IMR-90 (cell line): Measurements from ENCODE around the gene ERV3-1. TPM values are rescaled to one million over a fixed set of nuclear protein-coding genes. Genes with fewer than 3 reads are reported as not detected.

Source experiments
- ATAC-seq: fragments of 200-7000 bp; cut with Tn5 transposase; 2 replicates; pipeline ENCODE4 v1.9.1; 2020; ENCODE audit warnings: low read depth, mild to moderate bottlenecking, moderate library complexity
- BruUV-seq: library from RNA; stranded (reverse); fragments of 400-500 nt; replicated peaks from 2 replicates; lab custom pipeline; 2021; lab: Mats Ljungman, UMichigan
- CTCF ChIA-PET: fragments of 300-600 bp; formaldehyde crosslinking; extraction: SDS; loops from one replicate; lab custom pipeline; 2021; ENCODE audit warnings: antibody characterized with exemption; lab: Yijun Ruan, JAX
- POLR2A ChIA-PET: fragments of 300-600 bp; sonication (Branson Sonifier 250); formaldehyde crosslinking; loops from one replicate; lab custom pipeline; 2022; ENCODE audit warnings: antibody characterized with exemption; ENCODE audit not compliant: unreplicated experiment; lab: Charles Lee
- DNase-seq: peaks from one replicate; pipeline ENCODE4 v3.0.0; 2013
- H2AFZ ChIP-seq: replicated peaks from 2 replicates; pipeline ENCODE3; 2013; ENCODE audit warnings: low read length, mild to moderate bottlenecking; ENCODE audit not compliant: poor library complexity
- H2AK5ac ChIP-seq: 2 replicates; pipeline ENCODE4 v1.6.1; 2013; ENCODE audit warnings: low read depth, low read length, inconsistent platforms
- H2AK9ac ChIP-seq: replicated peaks from 2 replicates; pipeline ENCODE3; 2013; ENCODE audit warnings: mild to moderate bottlenecking, low read depth, low read length, moderate library complexity; ENCODE audit not compliant: poor library complexity
- H2BK120ac ChIP-seq: 2 replicates; pipeline ENCODE4 v1.6.1; 2013; ENCODE audit warnings: low read depth, low read length, inconsistent platforms
- H2BK15ac ChIP-seq: 3 replicates; pipeline ENCODE4 v1.6.1; 2013; ENCODE audit warnings: low read depth, low read length, inconsistent platforms
- H2BK20ac ChIP-seq: 2 replicates; pipeline ENCODE4 v1.6.1; 2013; ENCODE audit warnings: low read depth, mild to moderate bottlenecking, inconsistent platforms, low read length, moderate library complexity
- H2BK5ac ChIP-seq: 2 replicates; pipeline ENCODE4 v1.6.1; 2013; ENCODE audit warnings: mild to moderate bottlenecking, low read depth, low read length, inconsistent platforms; ENCODE audit not compliant: poor library complexity, severe bottlenecking
- H3K14ac ChIP-seq: replicated peaks from 2 replicates; pipeline ENCODE4 v1.6.1; 2013; ENCODE audit warnings: low read depth, low read length, inconsistent platforms
- H3K18ac ChIP-seq: 2 replicates; pipeline ENCODE4 v1.6.1; 2013; ENCODE audit warnings: low read depth, low read length, control low read depth
- H3K23ac ChIP-seq: 2 replicates; pipeline ENCODE4 v1.6.1; 2013; ENCODE audit warnings: low read depth, low read length, inconsistent platforms
- H3K27ac ChIP-seq: 2 replicates; pipeline ENCODE4 v1.5.1; 2013; ENCODE audit warnings: mild to moderate bottlenecking, control low read depth, low read length; ENCODE audit not compliant: insufficient read depth
- H3K27me3 ChIP-seq: 2 replicates; pipeline ENCODE4 v1.6.1; 2013; ENCODE audit warnings: low read length; ENCODE audit not compliant: control insufficient read depth, insufficient read depth
- H3K36me3 ChIP-seq: 2 replicates; pipeline ENCODE4 v1.6.1; 2013; ENCODE audit warnings: low read length, mixed read lengths; ENCODE audit not compliant: control insufficient read depth, insufficient read depth
- H3K4ac ChIP-seq: 2 replicates; pipeline ENCODE4 v1.6.1; 2013; ENCODE audit warnings: low read depth, low read length, inconsistent platforms
- H3K4me1 ChIP-seq: 2 replicates; pipeline ENCODE4 v1.6.1; 2013; ENCODE audit warnings: low read length, mixed read lengths; ENCODE audit not compliant: control insufficient read depth, insufficient read depth
- H3K4me2 ChIP-seq: 2 replicates; pipeline ENCODE4 v1.6.1; 2013; ENCODE audit warnings: low read depth, mild to moderate bottlenecking, control low read depth, low read length, moderate library complexity
- H3K4me3 ChIP-seq: 2 replicates; pipeline ENCODE4 v1.5.1; 2013; ENCODE audit warnings: low read depth, mild to moderate bottlenecking, control low read depth, low read length, moderate library complexity; ENCODE audit not compliant: insufficient read depth
- H3K56ac ChIP-seq: 2 replicates; pipeline ENCODE4 v1.6.1; 2013; ENCODE audit warnings: low read length, inconsistent platforms; ENCODE audit not compliant: insufficient read depth; ENCODE audit errors: extremely low read depth
- H3K79me1 ChIP-seq, 2 experiments: 2 replicates each; pipeline ENCODE4 v1.6.1; 2013; ENCODE audit warnings: low read length in 2 of 2, inconsistent platforms in 1 of 2, low read depth in 1 of 2
- H3K9ac ChIP-seq: 2 replicates; pipeline ENCODE4 v1.6.1; 2013; ENCODE audit warnings: low read depth, low read length, control low read depth
- H3K9me1 ChIP-seq: 2 replicates; pipeline ENCODE4 v1.6.1; 2013; ENCODE audit warnings: low read length, inconsistent platforms; ENCODE audit not compliant: insufficient read depth
- H3K9me3 ChIP-seq: 2 replicates; pipeline ENCODE4 v1.6.1; 2013; ENCODE audit warnings: low read length; ENCODE audit not compliant: control insufficient read depth, insufficient read depth
- H4K20me1 ChIP-seq: 2 replicates; pipeline ENCODE4 v1.6.1; 2013; ENCODE audit warnings: low read length, inconsistent platforms; ENCODE audit not compliant: insufficient read depth
- H4K5ac ChIP-seq: 2 replicates; pipeline ENCODE4 v1.6.1; 2013; ENCODE audit warnings: mild to moderate bottlenecking, low read depth, low read length, control low read depth
- H4K8ac ChIP-seq, 2 experiments: 2 replicates each; pipeline ENCODE4 v1.6.1; 2013; ENCODE audit warnings: low read depth in 2 of 2, low read length in 2 of 2, control low read depth in 1 of 2, inconsistent platforms in 1 of 2
- H4K91ac ChIP-seq: 2 replicates; pipeline ENCODE4 v1.6.1; 2013; ENCODE audit warnings: low read depth, low read length, inconsistent platforms; ENCODE audit not compliant: insufficient read depth
- RCOR1 ChIP-seq: IDR thresholded peaks from 2 replicates; pipeline ENCODE4 v1.6.1; 2012; ENCODE audit warnings: mild to moderate bottlenecking, low read length, improper control_type of control experiment; ENCODE audit not compliant: insufficient replicate concordance
- WGBS, 2 experiments: methylation state at CpG; one replicate each; pipeline versions ENCODE4 v1.1.5 to v1.1.7; 2013; ENCODE audit warnings: missing lambda C conversion rate in 2 of 2; ENCODE audit not compliant: insufficient read length in 1 of 2; ENCODE audit errors: extremely low coverage in 2 of 2; 5-methylcytosine and 5-hydroxymethylcytosine counted together
- dilution Hi-C: fragments of 300-500 bp; cut with HindIII; formaldehyde crosslinking; loops from one replicate; pipeline ENCODE4 v1.14.3; 2018; ENCODE audit warnings: low sequenced_read_pairs; ENCODE audit not compliant: unreplicated experiment
- in situ Hi-C: fragments of 300-500 bp; cut with MboI; formaldehyde crosslinking; loops from 3 replicates; pipeline ENCODE4 v1.14.3; 2019; ENCODE audit warnings: low sequenced_read_pairs, inconsistent platforms, mixed read lengths
- intact Hi-C: fragments of 100-400 bp; cut with micrococcal nuclease; formaldehyde crosslinking; loops from 2 replicates; pipeline ENCODE4 v1.10.0; 2022
- polyA plus RNA-seq, 3 experiments: library from polyadenylated mRNA; depleted of rRNA; stranded (reverse); fragments of >200 nt; gene quantifications; 2 replicates each; pipeline ENCODE4 v1.2.3, GENCODE V29; 2012; ENCODE audit warnings: low replicate concordance in 1 of 3
- total RNA-seq: library from RNA; depleted of rRNA; stranded (reverse); fragments of >200 nt; gene quantifications from 2 replicates; pipeline ENCODE4 v1.2.3, GENCODE V29; 2012
- TF ChIP-seq, protein P1 (sequence below): fragments of 150-350 bp; IDR thresholded peaks from 2 replicates; pipeline ENCODE4 v1.6.1; 2016; ENCODE audit warnings: low read depth, mild to moderate bottlenecking, low read length, moderate library complexity, borderline replicate concordance

ERV3-1 gene
- total and polyA plus RNA-seq, 2 of the 4 experiments (the other 2 are of a cell fraction), result 7.0 to 11.8 TPM

DNA sequence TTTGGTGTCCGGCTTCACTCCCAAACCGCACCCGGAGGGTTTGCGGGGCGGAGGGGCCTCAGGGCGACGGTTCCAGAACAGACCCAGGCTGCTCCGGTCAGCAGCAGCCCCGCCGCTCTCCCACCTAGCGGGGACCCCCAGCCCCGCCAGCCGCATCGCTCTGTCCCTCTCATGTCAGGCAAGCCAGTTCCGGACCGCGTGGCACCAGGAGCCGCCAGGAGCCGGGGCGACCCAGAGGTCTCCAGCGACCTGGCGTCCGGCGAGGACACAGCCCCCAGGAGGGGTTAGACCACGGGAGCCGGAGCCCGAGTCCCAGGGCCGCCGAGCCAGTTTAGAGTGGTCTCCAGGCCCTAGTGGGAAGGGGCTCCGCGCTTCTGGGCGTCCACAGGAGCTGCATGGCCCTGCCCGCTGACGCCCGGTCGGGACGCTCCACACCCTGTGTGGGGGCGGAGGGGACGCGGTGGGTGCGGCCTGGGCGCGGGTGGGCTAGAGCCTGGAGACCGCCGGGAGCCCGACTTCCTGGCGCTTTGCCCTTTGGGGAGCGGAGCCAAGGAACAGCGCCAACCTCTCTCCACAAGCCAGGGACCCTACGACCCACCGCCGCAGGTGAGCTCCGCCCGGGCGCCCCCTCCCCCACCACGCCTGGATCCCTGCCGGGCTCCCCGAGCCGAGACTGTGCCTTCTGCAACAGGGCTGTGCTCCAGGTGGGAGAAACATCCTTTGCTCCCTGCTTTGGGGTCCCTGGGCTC is 59.1 kb downstream of the ERV3-1 start:
- Histone ChIP-seq H3K14ac (no peak overlapping the region), H2BK5ac (no peak overlapping the region), H3K23ac (no peak overlapping the region), H3K27me3 (peaks cover 29% of the 10 kb centered on the region), H3K9ac (no peak overlapping the region), H4K5ac (no peak overlapping the region), H3K18ac (no peak overlapping the region), H4K8ac (no peak overlapping the region), H3K4me1 (no peaks in the 10 kb centered on the region), H3K56ac (no peak overlapping the region), H3K79me1 (no peaks in the 10 kb centered on the region), H3K36me3 (no peaks in the 10 kb centered on the region), H2AFZ (peak overlapping the region; percentile 56), H3K4me2 (peak overlapping the region; percentile 53; the same call in 1 of the 2 replicates), H2BK20ac (no peak overlapping the region), H3K9me3 (peaks cover 3% of the 10 kb centered on the region; the same call in 1 of the 2 replicates), H3K4ac (no peak overlapping the region), H2AK9ac (peak overlapping the region; percentile 55), H2BK15ac (no peak overlapping the region), H4K91ac (no peak overlapping the region), H3K4me3 (no peak overlapping the region), H3K9me1 (no peaks in the 10 kb centered on the region), H3K27ac (no peak overlapping the region), H2AK5ac (no peak overlapping the region), H4K20me1 (no peaks in the 10 kb centered on the region), H2BK120ac (no peak overlapping the region)
- ATAC-seq (no peak), DNase-seq (no peak)
- dilution Hi-C loops, result no loop called here
- intact Hi-C loops, result no loop called here
- BruUV-seq, result no TSS peak
- 5% methylated on average over 14 of the region's 59 CpGs; no CpG with 5 or more reads in 1 of the 2 experiments for WGBS, 2 experiments
- in situ Hi-C loops, result no loop called here
- TF ChIP-seq, protein P1, sequence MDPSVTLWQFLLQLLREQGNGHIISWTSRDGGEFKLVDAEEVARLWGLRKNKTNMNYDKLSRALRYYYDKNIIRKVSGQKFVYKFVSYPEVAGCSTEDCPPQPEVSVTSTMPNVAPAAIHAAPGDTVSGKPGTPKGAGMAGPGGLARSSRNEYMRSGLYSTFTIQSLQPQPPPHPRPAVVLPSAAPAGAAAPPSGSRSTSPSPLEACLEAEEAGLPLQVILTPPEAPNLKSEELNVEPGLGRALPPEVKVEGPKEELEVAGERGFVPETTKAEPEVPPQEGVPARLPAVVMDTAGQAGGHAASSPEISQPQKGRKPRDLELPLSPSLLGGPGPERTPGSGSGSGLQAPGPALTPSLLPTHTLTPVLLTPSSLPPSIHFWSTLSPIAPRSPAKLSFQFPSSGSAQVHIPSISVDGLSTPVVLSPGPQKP, result no peak
- TF ChIP-seq RCOR1, result no peak
- POLR2A ChIA-PET, result no interaction called here
- CTCF ChIA-PET, result interaction anchor here (0.6 kb wide), 1 partner anchor 360 kb away, joined by 3 read pairs; no protein-coding TSS in a partner anchor
